B cell (primary cell): ENCODE measurements around the gene ARMC6. TPM values are rescaled to one million over a fixed set of nuclear protein-coding genes. Genes with fewer than 3 reads are reported as not detected.

Source experiments
- ATAC-seq: fragments of 200-7000 bp; cut with Tn5 transposase; one replicate; pipeline ENCODE4 v1.10.0; 2021; ENCODE audit warnings: low read depth, mild to moderate bottlenecking, moderate number of reproducible peaks, moderate library complexity
- CTCF ChIA-PET: fragments of 350-600 bp; sonication (Branson Sonifier 250); formaldehyde crosslinking; loops from one replicate; lab custom pipeline; 2021; ENCODE audit warnings: antibody characterized with exemption, inconsistent platforms; lab: Charles Lee
- POLR2A ChIA-PET: fragments of 350-600 bp; sonication (Branson Sonifier 250); formaldehyde crosslinking; loops from one replicate; lab custom pipeline; 2021; ENCODE audit warnings: antibody characterized with exemption; lab: Charles Lee
- DNase-seq: peaks from one replicate; pipeline ENCODE4 v3.0.0; 2013
- H2AFZ ChIP-seq: 2 replicates; pipeline ENCODE4 v1.6.1; 2012; ENCODE audit warnings: mild to moderate bottlenecking, low read depth, low read length; ENCODE audit not compliant: insufficient read depth, poor library complexity, severe bottlenecking
- H3K27ac ChIP-seq, 2 donors: 1 replicate in 1 of 2; 2 replicates in 1 of 2; pipeline ENCODE4 v1.5.1; 2012 to 2013; ENCODE audit warnings: low read length in 2 of 2, mild to moderate bottlenecking in 2 of 2, moderate library complexity in 1 of 2
- H3K27me3 ChIP-seq, 4 experiments: fragments of 200-600 bp in 1 of 4; sonication (generic) in 1 of 4; replicated peaks in 1 of 4; 1 replicate in 2 of 4; 2 replicates in 2 of 4; pipeline versions ENCODE4 v1.6.1 to v1.7.0; 2013 to 2016; ENCODE audit warnings: low read length in 3 of 4, mild to moderate bottlenecking in 2 of 4, mixed read lengths in 1 of 4, moderate library complexity in 1 of 4; ENCODE audit not compliant: insufficient read depth in 4 of 4, control insufficient read depth in 3 of 4; ENCODE audit errors: control extremely low read depth in 1 of 4
- H3K36me3 ChIP-seq, 2 experiments: replicated peaks in 1 of 2; 1 replicate in 1 of 2; 2 replicates in 1 of 2; pipeline versions ENCODE4 v1.6.1 to v1.7.1; 2013; ENCODE audit warnings: low read length in 1 of 2; ENCODE audit not compliant: insufficient read depth in 2 of 2, control insufficient read depth in 1 of 2; ENCODE audit errors: control extremely low read depth in 1 of 2, extremely low read depth in 1 of 2
- H3K4me1 ChIP-seq, 2 donors: fragments of 200-600 bp in 1 of 2; sonication (generic) in 1 of 2; 1 replicate in 1 of 2; 2 replicates in 1 of 2; pipeline versions ENCODE4 v1.5.1 to v1.6.1; 2013 to 2017; ENCODE audit warnings: low read length in 2 of 2; ENCODE audit not compliant: control insufficient read depth in 2 of 2, insufficient read depth in 2 of 2
- H3K4me2 ChIP-seq: replicated peaks from 2 replicates; pipeline ENCODE3; 2012; ENCODE audit warnings: mild to moderate bottlenecking, low read depth, low read length; ENCODE audit not compliant: poor library complexity, severe bottlenecking
- H3K4me3 ChIP-seq, 5 experiments: fragments of 200-600 bp in 1 of 5; sonication (generic) in 1 of 5; 1 replicate in 3 of 5; 2 replicates in 2 of 5; pipeline versions ENCODE4 v1.5.1 to v1.7.0; 2011 to 2016; ENCODE audit warnings: low read length in 4 of 5, mild to moderate bottlenecking in 4 of 5, low read depth in 2 of 5, control low read depth in 1 of 5, moderate library complexity in 1 of 5; ENCODE audit not compliant: insufficient read depth in 1 of 5; ENCODE audit errors: control extremely low read depth in 1 of 5, extremely low read depth in 1 of 5
- H3K79me2 ChIP-seq: fragments of 200-600 bp; sonication (generic); one replicate; pipeline ENCODE4 v1.6.0; 2016; ENCODE audit warnings: low read length; ENCODE audit not compliant: control insufficient read depth, insufficient read depth
- H3K9ac ChIP-seq: fragments of 200-600 bp; sonication (generic); 2 replicates; pipeline ENCODE4 v1.6.1; 2017; ENCODE audit warnings: mild to moderate bottlenecking, low read length, moderate library complexity
- H3K9me3 ChIP-seq, 3 donors: one replicate each; pipeline versions ENCODE4 v1.6.1 to v1.7.1; 2013; ENCODE audit warnings: low read length in 2 of 3; ENCODE audit not compliant: control insufficient read depth in 2 of 3, insufficient read depth in 1 of 3; ENCODE audit errors: control extremely low read depth in 1 of 3
- H4K20me1 ChIP-seq: 2 replicates; pipeline ENCODE4 v1.6.0; 2012; ENCODE audit warnings: mild to moderate bottlenecking, low read length; ENCODE audit not compliant: insufficient read depth, control insufficient read depth, poor library complexity, severe bottlenecking
- H3K27ac Mint-ChIP-seq: one replicate; pipeline ENCODE4 v1.8.0; 2021; ENCODE audit warnings: mixed read lengths
- H3K27me3 Mint-ChIP-seq: one replicate; pipeline ENCODE4 v1.8.0; 2021; ENCODE audit warnings: mixed read lengths
- H3K4me1 Mint-ChIP-seq: one replicate; pipeline ENCODE4 v1.8.0; 2021; ENCODE audit warnings: mixed read lengths
- H3K4me3 Mint-ChIP-seq: one replicate; pipeline ENCODE4 v1.8.0; 2021; ENCODE audit warnings: mixed read lengths
- H3K9me3 Mint-ChIP-seq: one replicate; pipeline ENCODE4 v1.8.0; 2022; ENCODE audit warnings: mixed read lengths; ENCODE audit not compliant: insufficient read depth
- EZH2 ChIP-seq: IDR thresholded peaks from 2 replicates; pipeline ENCODE4 v1.6.1; 2012; ENCODE audit warnings: borderline replicate concordance, low read depth, mild to moderate bottlenecking, moderate library complexity, low read length; ENCODE audit not compliant: insufficient read depth, poor library complexity, severe bottlenecking
- WGBS: methylation state at CpG from one replicate; pipeline ENCODE4 v1.1.5; 2013; ENCODE audit warnings: missing lambda C conversion rate; ENCODE audit not compliant: insufficient coverage; 5-methylcytosine and 5-hydroxymethylcytosine counted together
- intact Hi-C: fragments of 100-400 bp; cut with micrococcal nuclease; formaldehyde crosslinking; loops from one replicate; pipeline ENCODE4 v1.10.0; 2022
- polyA plus RNA-seq: library from polyadenylated mRNA; depleted of rRNA; stranded (reverse); fragments of >200 nt; gene quantifications from 2 replicates; pipeline ENCODE4 v1.2.3, GENCODE V29; 2012
- total RNA-seq, 2 donors: library from RNA; stranded (reverse); fragments of 120-200 nt in 1 of 2; gene quantifications; 1 replicate in 1 of 2; 2 replicates in 1 of 2; pipeline versions ENCODE4 v1.2.3 to v1.2.4, GENCODE V29; 2013 to 2022
- TF ChIP-seq, protein P1 (sequence below): fragments of 200-600 bp; IDR thresholded peaks from one replicate; pipeline ENCODE4 v1.8.0; 2022; ENCODE audit warnings: antibody characterized with exemption, mild to moderate bottlenecking

The ARMC6 gene
- total and polyA plus RNA-seq, 2 donors (not counting 1 experiment from before 2014, with no cell fraction given): 15.2 to 27.6 TPM

DNA sequence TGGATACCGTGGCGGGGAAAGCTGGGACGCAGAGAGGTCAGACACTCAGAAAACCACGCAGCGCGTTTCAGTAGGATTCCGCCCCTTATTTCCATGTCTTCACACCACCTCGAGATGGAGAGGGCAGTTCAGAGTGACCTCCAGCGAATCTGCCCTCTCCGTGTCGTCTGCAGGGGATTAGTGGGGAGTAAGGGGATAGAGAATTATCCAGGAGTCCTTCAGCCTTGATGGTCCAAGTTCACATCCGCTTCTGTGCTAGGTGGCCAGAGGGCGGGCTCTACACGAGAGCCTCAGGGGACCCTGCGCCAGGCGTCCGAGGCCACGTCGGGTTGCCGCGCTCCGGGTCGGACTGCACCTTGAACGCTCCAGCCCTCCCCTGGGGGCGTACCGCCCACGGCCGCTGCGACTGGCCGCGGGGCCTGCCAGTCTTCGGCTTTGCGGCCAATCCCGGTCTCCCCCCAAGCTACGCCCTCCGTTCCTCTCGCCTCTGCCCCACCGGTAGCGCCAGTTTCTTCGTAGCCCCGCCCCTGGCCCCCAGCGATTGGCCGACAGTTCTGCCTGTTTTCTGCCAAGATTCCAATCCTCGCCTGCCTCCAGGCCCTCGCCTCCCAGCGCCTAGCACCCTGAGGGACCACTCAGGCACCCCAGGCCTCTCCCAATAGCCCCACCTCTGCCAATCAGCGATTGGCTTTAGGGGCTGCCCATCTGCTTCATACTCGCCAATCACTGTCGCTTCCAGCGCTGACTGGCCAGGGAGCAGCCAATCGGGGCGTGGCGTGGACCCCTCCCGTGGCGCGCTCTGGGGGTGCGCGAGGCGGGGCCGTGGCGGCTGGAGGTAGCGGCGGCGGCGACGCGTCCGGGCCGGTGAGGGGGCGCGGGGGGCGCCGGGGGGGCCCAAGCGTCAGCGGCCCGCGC, 30.0 kb downstream of the ARMC6 start, which contains the start of gene SLC25A42:
TSS of gene SLC25A42 (plus strand) at position 812 of the 915 bp plus-strand sequence. CDS start 32,131 bp downstream, outside the sequence.
- CTCF ChIA-PET: interaction anchor here (0.6 to 2.1 kb wide), 7 partner anchors 9 to 111 kb away, joined by 3 to 11 read pairs (median 5); no protein-coding TSS in a partner anchor

More for the DNA sequence above, 30.0 kb downstream of the ARMC6 start, which contains the start of gene SLC25A42:
- Histone ChIP-seq H3K4me3 (peak within 1 kb of the TSS; percentile 78 to 97 (median 84)), H3K9ac (peak within 1 kb of the TSS; percentile 91), H3K27me3 (no peaks in the 10 kb centered on the region), H3K4me1 (peaks cover 31 to 40% of the 10 kb centered on the region in 2 donors), H3K36me3 (no peaks in the 10 kb centered on the region), H3K79me2 (peaks cover 44% of the 10 kb centered on the region), H3K9me3 (peaks cover 0 to 3% (median 0%) of the 10 kb centered on the region in 3 donors), H3K4me2 (peak within 1 kb of the TSS; percentile 99), H3K27ac (peak within 1 kb of the TSS; percentile 71 to 83), H4K20me1 (no peaks in the 10 kb centered on the region), H2AFZ (peak within 1 kb of the TSS; percentile 76)
- ATAC-seq (peak; percentile 89), DNase-seq (peak; percentile 100)
- WGBS: under 1% methylated on average over 70 of the region's 77 CpGs
- intact Hi-C loops: loop anchor here (1.0 kb wide), 3 partner anchors 30 to 427 kb away; partner anchors contain the start of genes ARMC6, SUGP2 and TMEM161A
- TF ChIP-seq, protein P1, sequence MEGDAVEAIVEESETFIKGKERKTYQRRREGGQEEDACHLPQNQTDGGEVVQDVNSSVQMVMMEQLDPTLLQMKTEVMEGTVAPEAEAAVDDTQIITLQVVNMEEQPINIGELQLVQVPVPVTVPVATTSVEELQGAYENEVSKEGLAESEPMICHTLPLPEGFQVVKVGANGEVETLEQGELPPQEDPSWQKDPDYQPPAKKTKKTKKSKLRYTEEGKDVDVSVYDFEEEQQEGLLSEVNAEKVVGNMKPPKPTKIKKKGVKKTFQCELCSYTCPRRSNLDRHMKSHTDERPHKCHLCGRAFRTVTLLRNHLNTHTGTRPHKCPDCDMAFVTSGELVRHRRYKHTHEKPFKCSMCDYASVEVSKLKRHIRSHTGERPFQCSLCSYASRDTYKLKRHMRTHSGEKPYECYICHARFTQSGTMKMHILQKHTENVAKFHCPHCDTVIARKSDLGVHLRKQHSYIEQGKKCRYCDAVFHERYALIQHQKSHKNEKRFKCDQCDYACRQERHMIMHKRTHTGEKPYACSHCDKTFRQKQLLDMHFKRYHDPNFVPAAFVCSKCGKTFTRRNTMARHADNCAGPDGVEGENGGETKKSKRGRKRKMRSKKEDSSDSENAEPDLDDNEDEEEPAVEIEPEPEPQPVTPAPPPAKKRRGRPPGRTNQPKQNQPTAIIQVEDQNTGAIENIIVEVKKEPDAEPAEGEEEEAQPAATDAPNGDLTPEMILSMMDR: no peak
- TF ChIP-seq EZH2: no peak
- Mint-ChIP-seq H3K27ac (peak within 1 kb of the TSS; percentile 92), H3K27me3 (no peaks in the 10 kb centered on the region), H3K4me3 (peak within 1 kb of the TSS; percentile 91), H3K4me1 (peaks cover 39% of the 10 kb centered on the region), H3K9me3 (no peaks in the 10 kb centered on the region)
- POLR2A ChIA-PET: interaction anchor here (0.7 to 1.6 kb wide), 2 partner anchors 35 to 128 kb away, joined by 3 read pairs; partner anchors contain the start of genes BORCS8 and RFXANK
